K562 (cell line): ENCODE measurements around the gene ZBTB32. TPM values are rescaled to one million over a fixed set of nuclear protein-coding genes. Genes with fewer than 3 reads are reported as not detected.

Experiments used
- ARID4B ChIP-seq: sonication (generic); formaldehyde crosslinking; IDR thresholded peaks from 2 replicates; pipeline ENCODE4 v1.8.0; 2022; ENCODE audit warnings: mild to moderate bottlenecking, missing genetic modification reagents
- BACH1 ChIP-seq: fragments of 200-800 bp; sonication (Bioruptor generic); IDR thresholded peaks from 2 replicates; pipeline ENCODE4 v1.6.1; 2016; ENCODE audit warnings: missing genetic modification characterization, missing compliant biosample characterization
- CBFA2T3 ChIP-seq: fragments of 450-650 bp; IDR thresholded peaks from 2 replicates; pipeline ENCODE4 v1.6.1; 2017
- CREM ChIP-seq: IDR thresholded peaks from 2 replicates; pipeline ENCODE4 v1.6.1; 2014; ENCODE audit warnings: antibody characterized with exemption, low read depth
- DMBX1 ChIP-seq: fragments of 250-450 bp; sonication (Bioruptor Pico); IDR thresholded peaks from 2 replicates; pipeline ENCODE4 v1.8.0; 2022; ENCODE audit warnings: inconsistent platforms, mild to moderate bottlenecking, moderate library complexity, borderline replicate concordance
- EHMT2 ChIP-seq: fragments of 450-650 bp; IDR thresholded peaks from 2 replicates; pipeline ENCODE4 v1.6.1; 2018; ENCODE audit warnings: antibody characterized with exemption
- ELK1 ChIP-seq: sonication (generic); formaldehyde crosslinking; IDR thresholded peaks from 2 replicates; pipeline ENCODE4 v1.8.1; 2022; ENCODE audit warnings: missing genetic modification reagents
- ESRRB ChIP-seq: fragments of 250-450 bp; sonication (Bioruptor Pico); IDR thresholded peaks from 2 replicates; pipeline ENCODE4 v1.5.0; 2020; ENCODE audit warnings: mild to moderate bottlenecking, moderate library complexity, borderline replicate concordance
- HNRNPUL1 ChIP-seq: fragments of 200-400 bp; formaldehyde crosslinking; IDR thresholded peaks from 2 replicates; pipeline ENCODE4 v1.6.1; 2017; ENCODE audit warnings: low read length
- MITF ChIP-seq: IDR thresholded peaks from 2 replicates; pipeline ENCODE4 v1.6.1; 2014; ENCODE audit warnings: antibody characterized with exemption
- NR1H2 ChIP-seq: sonication (generic); formaldehyde crosslinking; IDR thresholded peaks from 2 replicates; pipeline ENCODE4 v1.4.0; 2020; ENCODE audit warnings: mild to moderate bottlenecking, missing genetic modification reagents
- SNIP1 ChIP-seq: fragments of 450-650 bp; IDR thresholded peaks from 2 replicates; pipeline ENCODE4 v1.7.1; 2017; ENCODE audit warnings: low read depth, mild to moderate bottlenecking
- ZBTB2 ChIP-seq: fragments of 450-650 bp; IDR thresholded peaks from 2 replicates; pipeline ENCODE4 v1.6.1; 2016; ENCODE audit warnings: antibody characterized with exemption
- ZNF280A ChIP-seq: fragments of 450-650 bp; IDR thresholded peaks from 2 replicates; pipeline ENCODE4 v1.6.1; 2018; ENCODE audit warnings: mild to moderate bottlenecking, low read depth; ENCODE audit not compliant: partially characterized antibody
- ZNF449 ChIP-seq: fragments of 250-450 bp; sonication (Bioruptor Pico); IDR thresholded peaks from 2 replicates; pipeline ENCODE4 v1.8.0; 2022; ENCODE audit warnings: moderate library complexity, mild to moderate bottlenecking, inconsistent platforms
- ZNF75A ChIP-seq: fragments of 450-650 bp; formaldehyde crosslinking; IDR thresholded peaks from 2 replicates; pipeline ENCODE4 v1.4.0; 2020; ENCODE audit warnings: mild to moderate bottlenecking
- polyA plus RNA-seq, 8 experiments: library from polyadenylated mRNA; depleted of rRNA in 4 of 8; stranded (reverse) in 5 of 8; unstranded in 3 of 8; fragments of >200 nt; fragmentation: Nextera tagmentation in 2 of 8; fragmentation: Illumina TruSeq in 1 of 8; extraction: Ambion mirVana in 2 of 8; extraction: Trizol in 1 of 8; gene quantifications; 2 replicates each; pipeline versions ENCODE4 v1.2.1 to v1.2.3, GENCODE V29; 2011 to 2014; ENCODE audit warnings: inconsistent platforms in 1 of 8, missing spikeins in 1 of 8
- total RNA-seq, 7 experiments: library from RNA; depleted of rRNA in 6 of 7; stranded (reverse); fragments of >200 nt in 6 of 7; fragmentation: Illumina TruSeq in 2 of 7; extraction: Trizol in 2 of 7; gene quantifications; 2 replicates each; pipeline versions ENCODE4 v1.2.1 to v1.2.3, GENCODE V29; 2011 to 2021; ENCODE audit warnings: low replicate concordance in 1 of 7

Gene ZBTB32
- total and polyA plus RNA-seq, 9 of the 15 experiments (the other 6 are each of a cell fraction or from before 2014, with no cell fraction given), result 0.20 TPM; not detected in 8

- TF ChIP-seq ZNF280A, result no peak
- TF ChIP-seq ARID4B (CRISPR knock-in tag), result no peak
- no peak for TF ChIP-seq NR1H2 (CRISPR knock-in tag)
- TF ChIP-seq ZNF75A (CRISPR knock-in tag), result no peak
- TF ChIP-seq ELK1 (CRISPR knock-in tag), result no peak
- 0 out of 2 replicates have a peak, but pooled peaks have one; percentile 42 for TF ChIP-seq ZBTB2
- TF ChIP-seq CBFA2T3, result no peak
- no peak for TF ChIP-seq ESRRB (CRISPR knock-in tag)
- 0 out of 2 replicates have a peak, but pooled peaks have one; percentile 50 for TF ChIP-seq EHMT2
- TF ChIP-seq BACH1 (tag), result no peak
- no peak for TF ChIP-seq MITF
- TF ChIP-seq CREM, result peak; percentile 57; the same call in 1 of the 2 replicates
- no peak for TF ChIP-seq HNRNPUL1
- no peak for TF ChIP-seq DMBX1 (CRISPR knock-in tag)
- no peak for TF ChIP-seq SNIP1
- TF ChIP-seq ZNF449, result no peak
Measured at GRCh38 chr19:35693835-35694599, 10.3 kb upstream of the ZBTB32 start (continued).
